Sigmoid colon (tissue), 4 donors: ENCODE measurements around the gene ATP1A2.

Source experiments
- CTCF ChIP-seq, 4 experiments: fragments of 450-650 bp in 3 of 4; fragments of 200-600 bp in 1 of 4; IDR thresholded peaks; one replicate each; pipeline ENCODE4 v1.5.1; 2016 to 2019; ENCODE audit warnings: antibody characterized with exemption in 4 of 4, mild to moderate bottlenecking in 3 of 4, moderate library complexity in 2 of 4
- EP300 ChIP-seq, 4 donors: sonication (generic); formaldehyde crosslinking; IDR thresholded peaks; one replicate each; pipeline ENCODE4 v1.6.1; 2017; ENCODE audit warnings: antibody characterized with exemption in 4 of 4
- POLR2A ChIP-seq, 2 donors: fragments of 450-650 bp; IDR thresholded peaks; one replicate each; pipeline ENCODE4 v1.6.1; 2016; ENCODE audit warnings: antibody characterized with exemption in 2 of 2, mild to moderate bottlenecking in 2 of 2, moderate library complexity in 2 of 2
- POLR2AphosphoS5 ChIP-seq, 4 donors: sonication (generic); formaldehyde crosslinking; IDR thresholded peaks; one replicate each; pipeline ENCODE4 v1.6.1; 2017; ENCODE audit warnings: antibody characterized with exemption in 4 of 4

GRCh38 chr1:160075836-160076235 is 39.7 kb upstream of the ATP1A2 start:
- TF ChIP-seq CTCF (IDR thresholded peaks at IDR 0.05) (no peak), POLR2AphosphoS5 (IDR thresholded peaks at IDR 0.05) (no peak), EP300 (IDR thresholded peaks at IDR 0.05) (no peak), POLR2A (IDR thresholded peaks at IDR 0.05) (no peak)
